ENCODE measurements around the gene SMARCC2.
"Not testable (repeated sequence)": the region's sequence is repeated elsewhere in the genome, so short reads cannot be mapped to it uniquely, and the experiment has no call there.

SMARCC2 gene

GRCh38 chr12:56118688-56119357 is 70.5 kb downstream of the SMARCC2 start:
- peak in 1 of 2 experiments; percentile 55 for DNase-seq

GRCh38 chr12:56117778-56118687 is 71.2 kb downstream of the SMARCC2 start, which contains the start of gene ZC3H10:
ZC3H10 (plus strand) TSS chr12:56118266; CDS start chr12:56120563, 2,297 bp downstream.
- peak; percentile 95 to 99 for DNase-seq

GRCh38 chr12:56117082-56117706 is 72.1 kb downstream of the SMARCC2 start:
- not testable (repeated sequence) for DNase-seq

GRCh38 chr12:56116267-56117081 is 72.8 kb downstream of the SMARCC2 start, which contains the start of gene RPL41:
RPL41 (plus strand) TSS chr12:56116633.
- DNase-seq: peak; percentile 87 to 93

- DNase-seq: no peak
Measured at GRCh38 chr12:56115329-56115728, 74.0 kb downstream of the SMARCC2 start.

- DNase-seq: no peak
Measured at GRCh38 chr12:56114084-56114483, 75.2 kb downstream of the SMARCC2 start.
